ENCODE data around the gene OR6C65. TPM values are rescaled to one million over a fixed set of nuclear protein-coding genes. Genes with fewer than 3 reads are reported as not detected.
"Not testable (repeated sequence)": the region's sequence is repeated elsewhere in the genome, so short reads cannot be mapped to it uniquely, and the experiment has no call there.

OR6C65 gene
- not detected for polyA plus RNA-seq (2013, experiment 1 of 2)
- polyA plus RNA-seq (2013, experiment 2 of 2): not detected

- no peak within 1 kb of the TSS for H3K27ac ChIP-seq (replicated peaks; ENCODE audit: low read length)
- no peaks in the 10 kb centered on the region for H3K79me1 ChIP-seq (ENCODE audit: low read depth, low read length)
- no peak within 1 kb of the TSS for H3K9ac ChIP-seq (ENCODE audit: low read depth, low read length, poor library complexity)
- H3K4ac ChIP-seq (ENCODE audit: low read length): no peak within 1 kb of the TSS
- no peak within 1 kb of the TSS for H3K4me2 ChIP-seq (ENCODE audit: insufficient read depth, low read length, poor library complexity, severe bottlenecking)
- H3K18ac ChIP-seq (ENCODE audit: low read length): no peak within 1 kb of the TSS
- no peak within 1 kb of the TSS for H2BK5ac ChIP-seq (ENCODE audit: low read length)
- no peaks in the 10 kb centered on the region for H3K9me3 ChIP-seq (replicated peaks in 1 of 2; ENCODE audit: control insufficient read depth in 2 of 2, insufficient read depth in 1 of 2, low read depth in 1 of 2, low read length in 2 of 2)
- no peak within 1 kb of the TSS for H3K14ac ChIP-seq (ENCODE audit: low read length)
- H3K4me3 ChIP-seq (ENCODE audit: low read length in 2 of 2): no peak within 1 kb of the TSS
- WGBS, 2 donors (ENCODE audit: extremely low coverage in 2 of 2, insufficient read length in 2 of 2, insufficient replicate concordance in 1 of 2): no CpG with 5 or more reads among the region's 1 CpG
- DNase-seq (ENCODE audit: low spot score): no peak
- H3K27me3 ChIP-seq (ENCODE audit: control insufficient read depth in 3 of 3, insufficient read depth in 3 of 3, low read depth in 1 of 3, low read length in 3 of 3): no peaks in the 10 kb centered on the region
- H3K23ac ChIP-seq (ENCODE audit: low read depth, low read length, poor library complexity): no peak within 1 kb of the TSS
- H4K8ac ChIP-seq (ENCODE audit: low read depth, low read length): no peak within 1 kb of the TSS
- no peak within 1 kb of the TSS for H2BK12ac ChIP-seq (ENCODE audit: low read length)
- H4K91ac ChIP-seq (ENCODE audit: low read depth, low read length, poor library complexity): no peak within 1 kb of the TSS
- H2AFZ ChIP-seq (ENCODE audit: low read length): no peak within 1 kb of the TSS
- H2BK120ac ChIP-seq (ENCODE audit: low read depth, low read length): no peak within 1 kb of the TSS
- no peak within 1 kb of the TSS for H2AK5ac ChIP-seq (ENCODE audit: low read depth, low read length)
- no peak within 1 kb of the TSS for H2BK15ac ChIP-seq (ENCODE audit: low read length)
- H3K4me1 ChIP-seq (ENCODE audit: control insufficient read depth in 2 of 2, insufficient read depth in 1 of 2, low read depth in 1 of 2, low read length in 2 of 2): no peaks in the 10 kb centered on the region
- no peaks in the 10 kb centered on the region for H3K36me3 ChIP-seq (replicated peaks in 1 of 2; ENCODE audit: control insufficient read depth in 2 of 2, insufficient read depth in 2 of 2, low read length in 2 of 2)
Observed at GRCh38 chr12:55400229-55400628, at the start of gene OR6C65. TSS of gene OR6C65 (plus strand) at chr12:55400529. CDS start at chr12:55400529, 0 bp downstream.

DNA sequence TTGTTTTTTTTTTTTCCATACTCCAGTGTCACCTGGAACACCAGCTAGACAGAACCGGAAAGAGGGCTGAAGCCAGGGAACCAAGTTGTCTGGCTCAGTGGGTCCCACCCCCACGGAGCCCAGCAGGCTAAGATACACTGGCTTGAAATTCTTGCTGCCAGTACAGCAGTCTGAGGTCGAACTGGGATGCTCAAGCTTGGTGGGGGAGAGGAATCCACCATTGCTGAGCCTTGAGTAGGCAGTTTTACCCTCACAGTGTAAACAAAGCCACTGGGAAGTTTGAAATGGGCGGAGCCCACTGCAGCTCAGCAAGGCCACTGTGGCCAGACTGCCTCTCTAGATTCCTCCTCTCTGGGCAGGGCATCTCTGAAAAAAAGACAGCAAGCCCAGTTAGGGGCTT is 45.0 kb upstream of the OR6C65 start:
- not testable (repeated sequence) for H3K27ac ChIP-seq (replicated peaks; ENCODE audit: low read length); H2BK5ac ChIP-seq (ENCODE audit: low read length); H3K18ac ChIP-seq (ENCODE audit: low read length); H3K4ac ChIP-seq (ENCODE audit: low read length); H3K4me3 ChIP-seq (ENCODE audit: low read length in 2 of 2); H3K23ac ChIP-seq (ENCODE audit: low read depth, low read length, poor library complexity); H2BK120ac ChIP-seq (ENCODE audit: low read depth, low read length); H3K14ac ChIP-seq (ENCODE audit: low read length); H3K4me2 ChIP-seq (ENCODE audit: insufficient read depth, low read length, poor library complexity, severe bottlenecking); H3K9ac ChIP-seq (ENCODE audit: low read depth, low read length, poor library complexity); H4K91ac ChIP-seq (ENCODE audit: low read depth, low read length, poor library complexity); H2BK12ac ChIP-seq (ENCODE audit: low read length); H3K27me3 ChIP-seq (ENCODE audit: control insufficient read depth in 3 of 3, insufficient read depth in 3 of 3, low read depth in 1 of 3, low read length in 3 of 3); H2AK5ac ChIP-seq (ENCODE audit: low read depth, low read length); H4K8ac ChIP-seq (ENCODE audit: low read depth, low read length); H3K4me1 ChIP-seq (ENCODE audit: control insufficient read depth in 2 of 2, insufficient read depth in 1 of 2, low read depth in 1 of 2, low read length in 2 of 2); H2AFZ ChIP-seq (ENCODE audit: low read length); H3K36me3 ChIP-seq (replicated peaks in 1 of 2; ENCODE audit: control insufficient read depth in 2 of 2, insufficient read depth in 2 of 2, low read length in 2 of 2); H3K9me3 ChIP-seq (replicated peaks in 1 of 2; ENCODE audit: control insufficient read depth in 2 of 2, insufficient read depth in 1 of 2, low read depth in 1 of 2, low read length in 2 of 2); H2BK15ac ChIP-seq (ENCODE audit: low read length); H3K79me1 ChIP-seq (ENCODE audit: low read depth, low read length); DNase-seq (ENCODE audit: low spot score)
- no CpG with 5 or more reads among the region's 4 CpGs for WGBS, 2 donors (ENCODE audit: extremely low coverage in 2 of 2, insufficient read length in 2 of 2, insufficient replicate concordance in 1 of 2)

GRCh38 chr12:55362675-55363074 is 37.7 kb upstream of the OR6C65 start, which contains the start of gene OR6C75:
TSS of gene OR6C75 (plus strand) at chr12:55362975. CDS start at chr12:55365111, 2,136 bp downstream.
- no peaks in the 10 kb centered on the region for H3K4me1 ChIP-seq (ENCODE audit: control insufficient read depth in 2 of 2, insufficient read depth in 1 of 2, low read depth in 1 of 2, low read length in 2 of 2)
- no peak within 1 kb of the TSS for H2AK5ac ChIP-seq (ENCODE audit: low read depth, low read length)
- H3K4me3 ChIP-seq (ENCODE audit: low read length in 2 of 2): no peak within 1 kb of the TSS
- no peaks in the 10 kb centered on the region for H3K79me1 ChIP-seq (ENCODE audit: low read depth, low read length)
- no peak within 1 kb of the TSS for H3K4ac ChIP-seq (ENCODE audit: low read length)
- WGBS, 2 donors (ENCODE audit: extremely low coverage in 2 of 2, insufficient read length in 2 of 2, insufficient replicate concordance in 1 of 2): no CpG with 5 or more reads among the region's 4 CpGs
- H3K4me2 ChIP-seq (ENCODE audit: insufficient read depth, low read length, poor library complexity, severe bottlenecking): no peak within 1 kb of the TSS
- H3K9me3 ChIP-seq (replicated peaks in 1 of 2; ENCODE audit: control insufficient read depth in 2 of 2, insufficient read depth in 1 of 2, low read depth in 1 of 2, low read length in 2 of 2): no peaks in the 10 kb centered on the region
- no peak within 1 kb of the TSS for H4K91ac ChIP-seq (ENCODE audit: low read depth, low read length, poor library complexity)
- H2BK12ac ChIP-seq (ENCODE audit: low read length): no peak within 1 kb of the TSS
- DNase-seq (ENCODE audit: low spot score): no peak
- H3K18ac ChIP-seq (ENCODE audit: low read length): no peak within 1 kb of the TSS
- H3K23ac ChIP-seq (ENCODE audit: low read depth, low read length, poor library complexity): no peak within 1 kb of the TSS
- H4K8ac ChIP-seq (ENCODE audit: low read depth, low read length): no peak within 1 kb of the TSS
- H2BK5ac ChIP-seq (ENCODE audit: low read length): no peak within 1 kb of the TSS
- H3K14ac ChIP-seq (ENCODE audit: low read length): no peak within 1 kb of the TSS
- no peak within 1 kb of the TSS for H3K27ac ChIP-seq (replicated peaks; ENCODE audit: low read length)
- no peak within 1 kb of the TSS for H2BK15ac ChIP-seq (ENCODE audit: low read length)
- H3K27me3 ChIP-seq (ENCODE audit: control insufficient read depth in 3 of 3, insufficient read depth in 3 of 3, low read depth in 1 of 3, low read length in 3 of 3): no peaks in the 10 kb centered on the region
- H2BK120ac ChIP-seq (ENCODE audit: low read depth, low read length): no peak within 1 kb of the TSS
- no peaks in the 10 kb centered on the region for H3K36me3 ChIP-seq (replicated peaks in 1 of 2; ENCODE audit: control insufficient read depth in 2 of 2, insufficient read depth in 2 of 2, low read length in 2 of 2)
- no peak within 1 kb of the TSS for H2AFZ ChIP-seq (ENCODE audit: low read length)
- no peak within 1 kb of the TSS for H3K9ac ChIP-seq (ENCODE audit: low read depth, low read length, poor library complexity)

DNA sequence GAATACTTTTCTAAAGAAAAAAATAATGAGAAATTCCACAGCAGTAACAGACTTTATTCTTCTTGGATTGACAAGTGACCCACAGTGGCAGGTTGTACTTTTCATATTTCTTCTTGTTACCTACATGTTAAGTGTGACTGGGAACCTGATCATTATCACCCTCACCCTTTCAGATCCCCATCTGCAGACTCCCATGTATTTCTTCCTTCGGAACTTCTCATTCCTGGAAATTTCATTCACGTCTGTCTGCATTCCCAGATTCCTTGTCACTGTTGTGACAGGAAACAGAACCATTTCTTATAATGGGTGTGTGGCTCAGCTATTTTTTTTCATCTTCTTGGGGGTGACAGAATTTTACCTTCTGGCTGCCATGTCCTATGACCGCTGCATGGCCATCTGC is 35.2 kb upstream of the OR6C65 start:
- H2BK120ac ChIP-seq (ENCODE audit: low read depth, low read length): no peak overlapping the region
- no peak overlapping the region for H3K9ac ChIP-seq (ENCODE audit: low read depth, low read length, poor library complexity)
- H3K4me3 ChIP-seq (ENCODE audit: low read length in 2 of 2): no peak overlapping the region
- no peaks in the 10 kb centered on the region for H3K4me1 ChIP-seq (ENCODE audit: control insufficient read depth in 2 of 2, insufficient read depth in 1 of 2, low read depth in 1 of 2, low read length in 2 of 2)
- no peak overlapping the region for H4K91ac ChIP-seq (ENCODE audit: low read depth, low read length, poor library complexity)
- no peak for DNase-seq (ENCODE audit: low spot score)
- no peak overlapping the region for H2BK15ac ChIP-seq (ENCODE audit: low read length)
- no peak overlapping the region for H3K4ac ChIP-seq (ENCODE audit: low read length)
- no peak overlapping the region for H3K14ac ChIP-seq (ENCODE audit: low read length)
- no peak overlapping the region for H2AFZ ChIP-seq (ENCODE audit: low read length)
- H3K27ac ChIP-seq (replicated peaks; ENCODE audit: low read length): no peak overlapping the region
- no peaks in the 10 kb centered on the region for H3K79me1 ChIP-seq (ENCODE audit: low read depth, low read length)
- H3K27me3 ChIP-seq (ENCODE audit: control insufficient read depth in 3 of 3, insufficient read depth in 3 of 3, low read depth in 1 of 3, low read length in 3 of 3): no peaks in the 10 kb centered on the region
- H3K18ac ChIP-seq (ENCODE audit: low read length): no peak overlapping the region
- no CpG with 5 or more reads among the region's 3 CpGs for WGBS, 2 donors (ENCODE audit: extremely low coverage in 2 of 2, insufficient read length in 2 of 2, insufficient replicate concordance in 1 of 2)
- H3K36me3 ChIP-seq (replicated peaks in 1 of 2; ENCODE audit: control insufficient read depth in 2 of 2, insufficient read depth in 2 of 2, low read length in 2 of 2): no peaks in the 10 kb centered on the region
- H2BK5ac ChIP-seq (ENCODE audit: low read length): no peak overlapping the region
- H2BK12ac ChIP-seq (ENCODE audit: low read length): no peak overlapping the region
- no peak overlapping the region for H4K8ac ChIP-seq (ENCODE audit: low read depth, low read length)
- no peak overlapping the region for H2AK5ac ChIP-seq (ENCODE audit: low read depth, low read length)
- H3K23ac ChIP-seq (ENCODE audit: low read depth, low read length, poor library complexity): no peak overlapping the region
- H3K4me2 ChIP-seq (ENCODE audit: insufficient read depth, low read length, poor library complexity, severe bottlenecking): no peak overlapping the region
- no peaks in the 10 kb centered on the region for H3K9me3 ChIP-seq (replicated peaks in 1 of 2; ENCODE audit: control insufficient read depth in 2 of 2, insufficient read depth in 1 of 2, low read depth in 1 of 2, low read length in 2 of 2)

Data from neuronal stem cell (in vitro differentiated cells).